GM19438 (cell line): ENCODE results near the gene MATN3.

Experiments
- ATAC-seq: cut with Tn5 transposase; IDR thresholded peaks from one replicate; pipeline ENCODE4 v1.9.1; 2021; ENCODE audit warnings: low read depth; ENCODE audit not compliant: unreplicated experiment

MATN3 gene

DNA sequence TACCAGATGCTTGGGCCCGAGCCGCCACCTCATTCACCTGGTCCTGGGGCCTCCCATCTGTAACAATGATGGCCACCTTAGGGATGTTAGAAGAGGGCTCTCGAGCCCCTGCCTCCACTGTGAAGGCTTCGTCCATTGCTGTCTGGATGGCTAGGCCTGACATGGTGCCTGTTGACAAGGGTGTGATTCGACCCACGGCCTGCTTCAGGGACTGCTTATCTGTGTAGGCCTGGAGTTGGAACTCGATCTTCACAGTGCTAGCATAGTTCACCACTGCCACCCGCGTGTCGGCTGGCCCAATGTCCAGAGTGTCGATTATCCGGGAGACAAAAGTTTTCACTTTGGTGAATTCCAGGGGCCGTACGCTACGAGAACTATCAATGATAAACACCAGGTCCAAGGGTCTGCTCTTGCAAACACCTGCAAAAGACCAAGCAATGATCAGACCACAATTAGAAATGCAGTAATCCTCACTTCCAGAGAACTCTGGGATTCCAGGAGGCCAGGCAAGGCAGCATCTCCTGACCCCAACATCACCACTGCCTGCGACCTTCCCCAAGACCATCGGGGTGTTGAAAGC, 6.5 kb downstream of the MATN3 start:
- ATAC-seq: no peak

GRCh38 chr2:20005067-20005627, 7.3 kb downstream of the MATN3 start:
- ATAC-seq: no peak

DNA sequence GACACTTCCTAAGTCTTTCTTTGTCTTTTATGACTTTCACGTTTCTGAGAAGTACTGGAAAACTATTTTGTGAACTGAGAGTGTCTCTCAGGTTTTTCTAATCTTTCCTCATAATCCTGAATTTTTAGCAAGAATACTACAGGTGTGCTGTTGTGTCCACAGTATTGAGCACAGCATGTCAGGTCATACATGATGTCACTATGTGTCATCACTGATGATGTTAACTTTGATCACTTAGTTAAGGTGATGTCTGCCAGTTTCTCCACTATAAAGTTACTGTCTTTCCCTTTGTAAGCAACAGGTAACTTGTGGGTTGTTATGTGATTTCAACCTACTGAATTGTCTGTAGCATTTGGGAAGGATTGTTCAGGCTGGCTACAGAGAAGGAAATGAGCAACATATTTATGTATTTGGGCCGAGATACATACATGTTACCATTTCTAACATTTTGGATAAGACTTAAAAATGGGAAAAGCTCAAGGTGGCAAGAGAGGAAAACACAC, 11.1 kb downstream of the MATN3 start:
- no peak for ATAC-seq

- ATAC-seq: no peak
Measured at GRCh38 chr2:19993731-19994130, 18.7 kb downstream of the MATN3 start.

GRCh38 chr2:19991895-19992294, 20.6 kb downstream of the MATN3 start:
- ATAC-seq: no peak

- no peak for ATAC-seq
Measured at GRCh38 chr2:19990416-19990728, 22.1 kb downstream of the MATN3 start.

GRCh38 chr2:19989667-19990415, 22.6 kb downstream of the MATN3 start, which contains the start of gene WDR35:
WDR35 (minus strand) TSS chr2:19990105; CDS start chr2:19990015, 90 bp downstream.
- peak; percentile 94 for ATAC-seq

GRCh38 chr2:19989342-19989666, 23.2 kb downstream of the MATN3 start:
- no peak for ATAC-seq

DNA sequence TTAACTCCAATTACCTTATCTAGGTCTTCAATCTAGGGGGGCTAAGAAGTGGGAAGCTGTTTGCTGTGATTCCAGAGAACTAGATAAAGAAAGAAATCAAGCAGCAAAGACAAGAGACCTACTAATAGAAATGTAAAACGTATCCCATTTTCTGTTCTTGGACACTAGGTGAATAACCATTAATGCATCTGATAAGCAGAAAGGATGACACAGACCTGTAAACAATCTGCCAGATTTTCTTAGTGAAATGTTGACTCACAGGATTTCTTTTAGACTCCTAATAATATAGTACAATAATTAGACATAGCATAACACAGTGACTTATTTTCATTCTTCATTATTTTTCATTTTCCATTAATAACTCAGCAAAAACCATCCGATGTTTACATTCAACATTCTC, 23.9 kb downstream of the MATN3 start:
- ATAC-seq: no peak

DNA sequence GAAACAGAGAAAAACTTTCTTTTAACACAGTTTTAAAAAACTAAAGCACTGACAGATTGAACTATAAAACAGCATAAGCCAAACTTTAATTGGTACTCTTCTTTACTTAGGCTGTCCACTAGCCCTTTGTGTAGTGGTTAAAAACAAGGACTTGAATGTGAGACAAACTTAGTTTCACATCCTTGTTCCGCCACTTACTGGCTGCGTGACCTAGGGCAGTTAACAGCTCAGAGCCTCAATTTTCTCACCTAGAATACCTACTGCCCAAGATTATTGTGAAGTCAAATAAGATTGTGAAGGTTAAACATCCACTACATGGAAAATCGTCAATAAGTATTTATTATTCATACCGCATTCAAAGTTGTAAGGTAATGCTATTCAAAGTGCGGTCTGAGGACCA, 24.5 kb downstream of the MATN3 start:
- peak; percentile 63 for ATAC-seq

DNA sequence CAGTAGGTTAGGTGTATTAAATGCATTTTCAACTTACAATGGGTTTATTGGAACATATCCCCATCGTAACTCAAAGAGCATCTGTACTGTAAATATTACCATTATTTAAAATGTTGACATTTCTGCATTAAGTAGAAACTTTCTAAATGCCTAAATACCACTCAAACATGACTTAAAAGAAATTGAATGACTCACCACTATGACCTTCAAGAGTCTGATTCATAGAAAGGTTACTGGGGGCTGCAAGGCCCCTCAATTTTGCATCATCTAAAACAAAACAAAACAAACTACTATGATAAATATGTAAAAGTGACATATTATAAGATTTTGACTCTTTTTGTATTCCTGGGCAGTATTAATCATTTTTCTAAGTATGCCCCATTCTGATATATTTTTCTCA, 30.2 kb downstream of the MATN3 start:
- no peak for ATAC-seq

DNA sequence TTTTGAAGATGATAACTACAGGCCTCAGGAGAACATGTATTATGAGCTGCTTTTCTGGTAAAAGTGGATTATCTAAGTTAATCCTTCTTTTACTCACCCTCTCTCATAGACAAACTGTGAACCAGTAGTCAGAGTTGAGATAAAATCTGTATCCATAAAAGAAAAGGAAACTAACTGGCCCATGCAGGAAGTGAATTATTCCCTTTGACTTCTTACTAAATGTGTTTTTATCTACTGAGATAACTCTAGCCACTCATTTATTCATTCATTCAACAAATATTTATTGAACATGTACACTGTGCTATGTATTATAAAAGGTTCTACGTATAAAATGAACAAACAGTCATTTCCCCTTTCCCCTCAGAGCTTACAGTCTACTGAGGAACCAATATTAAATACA, 32.5 kb downstream of the MATN3 start:
- no peak for ATAC-seq

GRCh38 chr2:19973466-19973865, 39.0 kb downstream of the MATN3 start:
- no peak for ATAC-seq

- no peak for ATAC-seq
Measured at GRCh38 chr2:19971691-19972090, 40.8 kb downstream of the MATN3 start.

GRCh38 chr2:19963386-19963785, 49.1 kb downstream of the MATN3 start:
- ATAC-seq: no peak

DNA sequence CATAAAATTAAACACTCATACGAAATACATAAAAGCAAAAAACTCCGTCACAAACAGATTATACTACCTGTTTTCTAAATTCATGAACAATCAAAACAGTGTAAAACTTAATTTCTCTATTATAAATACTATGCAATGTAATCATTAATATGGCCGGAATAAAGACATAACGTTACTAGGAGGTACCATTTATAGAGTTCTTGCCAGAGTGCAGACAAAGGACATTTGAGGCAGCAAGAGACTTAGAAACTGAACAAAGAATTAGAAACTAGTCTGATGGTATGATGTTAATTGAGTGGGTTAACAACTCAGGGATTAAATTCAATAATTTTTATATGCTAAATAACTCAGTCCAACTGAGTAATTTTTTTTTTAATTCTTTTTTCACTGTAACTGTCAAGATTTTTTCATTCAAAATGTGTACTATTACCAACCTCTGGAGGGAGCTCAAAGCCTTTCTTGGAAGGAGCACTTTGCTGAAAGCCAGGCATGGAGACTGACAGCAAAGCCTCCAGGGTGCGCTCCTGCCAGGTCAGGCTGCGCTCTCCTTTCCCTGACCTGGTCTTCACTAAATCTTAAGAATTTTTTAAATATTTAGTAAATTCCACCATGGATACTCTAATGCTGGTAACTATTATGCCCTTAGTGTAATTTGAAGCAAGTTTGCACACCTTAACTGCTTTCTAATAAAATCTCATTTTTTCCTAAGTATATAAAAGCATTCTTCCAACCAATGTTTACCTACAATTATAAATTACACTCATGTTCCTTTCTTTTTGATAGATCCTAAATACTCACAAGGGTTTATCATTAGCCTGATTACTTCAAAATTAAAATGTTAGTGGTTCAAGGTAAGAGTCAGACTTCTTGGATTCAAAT, 56.7 kb downstream of the MATN3 start:
- ATAC-seq: peak; percentile 89

GRCh38 chr2:19949071-19949470, 63.4 kb downstream of the MATN3 start:
- no peak for ATAC-seq

- ATAC-seq: no peak
Measured at GRCh38 chr2:19947184-19947940, 65.1 kb downstream of the MATN3 start.

- ATAC-seq: no peak
Measured at GRCh38 chr2:19944205-19944845, 68.1 kb downstream of the MATN3 start.

- no peak for ATAC-seq
Measured at GRCh38 chr2:19943189-19943588, 69.3 kb downstream of the MATN3 start.
